K562 treated with DMSO at 1 percent for 12 hours (cell line): ENCODE results near the gene GPHB5. TPM values are rescaled to one million over a fixed set of nuclear protein-coding genes. Genes with fewer than 3 reads are reported as not detected.

ENCODE experiments used
- total RNA-seq: library from RNA; unstranded; fragments of 300-600 nt; gene quantifications from 2 replicates; pipeline ENCODE4 v1.2.3, GENCODE V29; 2022; ENCODE audit not compliant: insufficient read depth

The GPHB5 gene, protein sequence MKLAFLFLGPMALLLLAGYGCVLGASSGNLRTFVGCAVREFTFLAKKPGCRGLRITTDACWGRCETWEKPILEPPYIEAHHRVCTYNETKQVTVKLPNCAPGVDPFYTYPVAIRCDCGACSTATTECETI
- not detected in 2 replicates for total RNA-seq

GRCh38 chr14:63318835-63319234 is at the start of gene GPHB5:
Gene GPHB5, minus strand, starts transcription at chr14:63318935. Its CDS starts 1,086 bp downstream, at chr14:63317849.

Other genes starting within 250 kb of the GPHB5 start
- gene RHOJ, start 114.5 kb downstream of the GPHB5 start, total RNA-seq, result not detected in 2 replicates
- 3.9 and 20.5 TPM in 2 replicates for gene PPP2R5E, start 224.4 kb upstream of the GPHB5 start, total RNA-seq